DMS79 treated with DMSO at 0.1 percent for 48 hours (cell line): ENCODE measurements around the gene VIP.
"Not testable (repeated sequence)": the region's sequence is repeated elsewhere in the genome, so short reads cannot be mapped to it uniquely, and the experiment has no call there.

Experiments used
- DNase-seq: peaks from one replicate; lab custom pipeline; 2025; lab: John Stamatoyannopoulos, UW

VIP gene

DNA sequence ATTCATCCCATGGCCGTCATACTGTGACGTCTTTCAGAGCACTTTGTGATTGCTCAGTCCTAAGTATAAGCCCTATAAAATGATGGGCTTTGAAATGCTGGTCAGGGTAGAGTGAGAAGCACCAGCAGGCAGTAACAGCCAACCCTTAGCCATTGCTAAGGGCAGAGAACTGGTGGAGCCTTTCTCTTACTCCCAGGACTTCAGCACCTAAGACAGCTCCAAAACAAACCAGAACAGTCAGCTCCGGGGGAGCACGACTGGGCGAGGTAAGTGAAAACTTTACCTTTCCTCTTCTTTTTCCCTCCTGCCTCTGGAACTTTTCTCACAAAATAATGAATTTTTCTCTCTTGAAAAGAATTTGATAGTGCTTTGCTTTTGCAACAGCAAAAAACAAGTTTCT lies at the start of gene VIP:
Gene VIP (plus strand): TSS at position 104 of the 400 bp plus-strand sequence. CDS start 1,381 bp downstream, outside the sequence.
- no peak for DNase-seq

- DNase-seq = no peak
These were observed 49.3 kb upstream of the VIP start for GRCh38 chr6:152701081-152701862.

- no peak for DNase-seq
These were observed 48.7 kb upstream of the VIP start for GRCh38 chr6:152701863-152702401.

DNA sequence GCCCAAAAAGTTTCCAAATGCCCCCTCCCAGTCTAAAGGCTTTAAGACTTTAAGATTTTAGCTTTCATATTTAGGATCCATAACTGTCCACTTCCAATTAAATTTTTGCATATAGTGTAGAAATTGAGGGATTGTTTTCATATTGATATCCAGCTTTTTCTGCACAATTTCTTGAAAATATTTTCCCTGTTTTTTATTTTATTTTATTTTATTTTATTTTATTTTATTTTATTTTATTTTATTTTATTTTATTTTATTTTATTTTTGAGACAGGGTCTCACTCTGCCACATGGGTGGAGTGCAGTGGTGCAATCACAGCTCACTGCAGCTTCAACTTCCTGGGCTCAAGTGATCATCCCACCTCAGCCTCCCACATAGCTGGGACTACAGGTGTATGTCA lies 46.8 kb upstream of the VIP start:
- not testable (repeated sequence) for DNase-seq

DNA sequence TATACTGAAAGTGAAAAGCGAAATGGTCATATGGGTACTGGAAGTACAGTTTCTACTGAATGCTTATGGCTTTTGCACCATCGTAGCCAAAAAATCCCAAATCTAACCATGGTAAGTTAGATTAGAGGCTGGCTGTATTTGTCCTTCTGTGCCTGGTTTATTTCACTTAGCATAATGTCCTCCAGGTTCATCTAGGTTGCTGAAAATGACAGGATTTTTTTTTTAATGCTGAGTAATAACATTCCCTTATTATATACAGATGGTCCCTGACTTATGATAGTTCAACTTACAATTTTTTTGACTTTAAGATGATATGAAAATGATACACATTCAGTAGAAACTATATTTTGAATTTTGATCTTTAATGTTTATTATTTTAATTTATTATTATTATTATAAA lies 45.3 kb upstream of the VIP start:
- DNase-seq = no peak

DNA sequence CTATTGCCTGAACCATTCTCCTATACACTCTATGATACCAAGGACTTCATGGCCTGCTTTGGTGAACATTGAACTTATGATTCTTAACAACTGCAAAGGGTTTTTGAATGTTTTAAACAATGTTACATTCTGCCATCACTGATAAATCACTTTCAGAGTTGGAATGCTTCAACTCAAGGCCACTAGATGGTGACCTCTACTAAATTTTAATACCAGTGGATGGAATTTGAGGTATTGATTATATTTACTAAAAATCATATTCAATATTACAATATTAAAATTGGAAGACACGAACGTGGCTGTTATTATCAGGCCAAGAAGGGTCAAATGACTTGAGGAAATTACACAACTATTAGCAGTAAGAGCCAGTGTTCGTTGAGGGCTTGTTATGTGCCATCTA lies 34.3 kb upstream of the VIP start:
- no peak for DNase-seq

DNA sequence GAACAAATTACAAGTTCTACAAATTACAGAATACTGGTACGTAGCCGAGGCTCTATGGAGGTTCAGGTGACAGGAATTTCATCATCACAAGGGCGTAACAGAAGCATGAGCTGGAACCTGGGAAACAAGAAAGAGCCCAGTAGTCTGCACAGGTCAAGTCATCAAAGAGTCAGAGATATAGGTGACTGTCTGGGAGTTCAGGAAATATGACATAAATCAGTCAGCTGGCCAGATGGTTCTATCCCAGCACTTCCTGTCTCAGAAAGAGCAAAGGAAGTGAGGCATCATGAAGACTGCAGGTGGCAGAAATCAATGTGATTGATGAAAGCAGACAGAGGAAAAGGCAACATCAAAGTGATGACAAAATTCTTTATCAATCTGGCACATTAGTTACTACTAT lies 29.6 kb upstream of the VIP start:
- no peak for DNase-seq

DNA sequence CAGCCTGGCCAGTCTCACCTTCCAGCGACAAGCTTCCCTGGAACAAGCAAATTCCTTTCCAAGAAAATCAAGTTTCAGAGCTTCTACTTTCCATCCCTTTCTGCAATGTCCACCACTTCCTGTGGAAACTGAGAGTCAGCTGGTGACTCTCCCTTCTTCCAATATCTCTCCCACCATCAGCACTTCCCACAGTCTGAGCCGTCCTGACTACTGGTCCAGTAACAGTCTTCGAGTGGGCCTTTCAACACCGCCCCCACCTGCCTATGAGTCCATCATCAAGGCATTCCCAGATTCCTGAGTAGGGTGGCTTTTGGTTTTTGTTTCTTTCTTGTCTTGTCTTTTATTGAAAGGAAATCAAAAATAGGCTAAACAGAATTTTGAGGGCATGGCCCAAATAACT lies 28.6 kb upstream of the VIP start:
- no peak for DNase-seq

GRCh38 chr6:152723398-152723797 lies 27.2 kb upstream of the VIP start:
- DNase-seq = no peak

DNA sequence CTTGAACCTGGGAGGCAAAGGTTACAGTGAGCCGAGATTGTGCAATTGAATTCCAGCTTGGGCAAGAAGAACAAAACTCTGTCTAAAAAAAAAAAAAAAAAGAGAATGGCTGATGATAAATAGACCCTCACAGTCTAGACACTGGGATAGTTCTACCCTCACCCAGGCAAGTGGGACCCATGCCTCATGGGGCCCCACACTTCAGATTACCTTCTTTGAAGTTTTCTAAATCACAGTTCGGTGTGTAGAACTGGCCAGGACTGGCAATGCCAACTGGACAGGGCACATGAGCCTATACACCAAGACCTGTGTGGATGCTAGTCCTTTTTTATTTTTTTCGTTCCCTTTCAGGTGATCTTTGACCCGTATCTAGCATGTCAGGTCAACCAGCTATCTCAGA lies 24.3 kb upstream of the VIP start:
- DNase-seq = no peak

DNA sequence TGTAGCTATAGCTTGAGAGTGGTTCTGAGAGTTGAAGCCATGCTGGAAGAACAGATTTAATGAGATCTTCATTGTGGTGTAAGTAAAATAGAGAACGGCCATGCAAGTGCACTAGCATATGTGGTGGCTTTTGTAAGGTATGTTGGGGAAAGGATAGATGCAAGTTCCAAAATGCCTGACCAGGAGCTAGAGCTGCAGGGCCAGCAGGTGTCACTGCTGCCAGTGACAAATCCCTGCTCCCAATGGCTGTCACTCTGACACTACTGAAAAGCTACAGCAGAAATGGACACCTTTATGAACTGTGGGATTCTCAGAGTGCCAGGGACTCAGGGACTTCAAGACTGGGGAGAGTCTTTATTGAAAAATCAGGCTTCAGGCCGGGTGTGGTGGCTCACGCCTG lies 23.1 kb upstream of the VIP start:
- DNase-seq = no peak

DNA sequence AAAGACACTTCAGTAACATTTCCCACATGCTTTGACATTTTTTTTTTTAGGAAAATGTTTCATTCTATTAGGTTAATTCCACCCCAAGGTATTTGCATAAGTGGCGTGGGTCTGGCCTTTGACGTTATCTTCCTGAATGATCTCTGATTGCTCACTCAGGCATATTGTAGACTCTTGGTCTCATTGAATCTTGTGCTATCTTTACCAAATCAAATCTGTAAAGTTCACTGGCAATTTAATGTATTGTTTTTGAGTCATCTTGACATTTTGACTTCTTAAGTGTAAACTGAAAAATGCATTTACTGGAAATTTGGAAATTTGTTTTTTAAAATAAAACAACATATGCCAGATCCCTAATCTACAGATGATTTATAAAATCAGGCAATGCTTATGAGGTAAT lies 16.0 kb upstream of the VIP start:
- DNase-seq = no peak

- no peak for DNase-seq
These were observed 13.8 kb upstream of the VIP start for GRCh38 chr6:152736687-152737273.

GRCh38 chr6:152745509-152746171 lies 5.0 kb upstream of the VIP start:
- DNase-seq = no peak

GRCh38 chr6:152746172-152746553 lies 4.4 kb upstream of the VIP start:
- DNase-seq = no peak

GRCh38 chr6:152748843-152749242 lies 1.8 kb upstream of the VIP start:
- DNase-seq = no peak

DNA sequence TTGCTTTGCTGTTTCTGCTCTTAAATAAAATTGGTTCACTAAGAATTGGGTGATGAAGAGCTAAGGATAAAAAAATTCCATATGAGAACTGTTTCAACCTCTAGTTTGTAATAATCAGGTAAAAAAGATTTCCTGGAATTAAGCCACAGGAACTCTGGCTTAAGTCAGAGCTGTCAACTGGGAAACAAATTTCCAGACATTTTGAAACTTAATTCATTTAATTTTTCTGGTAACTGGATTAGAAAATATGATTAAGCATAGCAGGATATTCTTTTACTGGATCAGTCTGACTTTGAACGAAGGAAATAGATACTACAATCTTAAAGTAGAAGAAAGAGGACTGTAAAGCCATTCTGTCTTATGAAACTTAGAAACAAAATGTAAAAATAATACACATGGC lies 1.3 kb upstream of the VIP start:
- no peak for DNase-seq

GRCh38 chr6:152765331-152765730 lies 14.7 kb downstream of the VIP start:
- no peak for DNase-seq

DNA sequence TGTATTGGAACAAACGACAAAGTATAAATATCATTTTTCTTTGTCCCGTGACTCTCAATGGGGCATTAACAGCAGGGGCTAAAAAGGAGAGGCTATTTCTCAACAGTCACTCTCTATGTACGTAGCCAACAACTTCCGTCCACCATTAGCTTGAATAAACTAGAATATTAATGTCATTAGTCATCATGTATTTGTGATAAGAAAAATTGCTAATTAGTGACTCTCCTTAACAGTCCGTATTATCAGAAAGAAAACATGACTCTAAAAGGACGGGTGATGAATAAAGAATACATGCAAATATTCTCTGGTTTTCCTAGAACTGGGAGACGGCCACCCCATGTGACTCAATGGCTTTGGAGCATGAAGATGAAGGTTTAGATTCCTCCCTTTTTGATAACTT lies 18.6 kb downstream of the VIP start:
- DNase-seq = no peak

- no peak for DNase-seq
These were observed 19.4 kb downstream of the VIP start for GRCh38 chr6:152769993-152770392.

DNA sequence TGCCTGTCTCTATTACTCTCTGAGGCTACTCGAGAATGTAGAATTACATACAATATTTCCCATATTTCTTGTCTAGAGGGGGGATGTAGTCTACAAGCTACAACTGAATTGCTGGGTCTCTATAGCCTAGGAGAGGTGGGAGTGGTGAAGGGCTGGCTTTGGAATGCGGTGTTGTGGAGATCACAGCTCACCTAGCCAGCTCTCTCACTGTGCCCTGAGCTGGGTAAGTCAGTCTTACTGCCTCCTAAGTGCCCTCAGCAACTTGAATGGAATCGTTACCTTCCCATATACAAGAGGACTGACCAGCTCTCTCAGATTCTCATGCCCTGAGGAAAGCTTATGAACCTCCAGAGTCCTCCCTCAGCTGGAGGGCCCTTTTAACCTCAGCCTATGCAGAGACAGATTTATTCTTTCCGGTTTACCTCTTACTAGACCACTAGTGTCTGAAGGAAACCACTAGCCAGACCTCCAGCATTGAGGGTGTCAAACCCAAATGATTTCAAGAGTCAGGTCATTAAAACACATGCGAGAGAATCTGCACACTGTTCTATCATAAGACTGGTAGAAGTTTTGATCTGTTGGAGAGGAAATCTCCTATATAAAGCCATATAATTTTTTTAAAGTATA lies 20.6 kb downstream of the VIP start:
- no peak for DNase-seq

DNA sequence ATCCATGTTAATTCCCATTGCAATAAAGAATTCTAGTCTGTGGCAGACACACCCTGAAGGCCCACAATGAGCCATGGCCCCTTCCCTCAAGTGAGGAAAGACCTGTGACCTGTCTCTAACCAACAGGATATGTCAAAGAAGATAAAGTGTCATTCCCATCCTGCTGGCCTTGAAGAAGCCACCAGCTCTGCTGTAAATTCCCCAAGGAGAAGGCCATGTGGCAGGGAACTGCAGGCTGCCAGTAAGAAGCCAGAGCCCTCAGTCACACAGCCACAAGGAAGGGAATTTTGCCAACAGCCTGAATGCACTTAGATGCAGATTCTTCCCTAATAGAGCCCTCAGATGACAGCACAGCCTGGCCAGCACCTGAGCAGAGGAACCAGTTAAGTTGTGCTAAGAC lies 24.8 kb downstream of the VIP start:
- no peak for DNase-seq

- DNase-seq = no peak
These were observed 26.2 kb downstream of the VIP start for GRCh38 chr6:152776833-152777232.
